ENCODE results near the gene PISD.

DNA sequence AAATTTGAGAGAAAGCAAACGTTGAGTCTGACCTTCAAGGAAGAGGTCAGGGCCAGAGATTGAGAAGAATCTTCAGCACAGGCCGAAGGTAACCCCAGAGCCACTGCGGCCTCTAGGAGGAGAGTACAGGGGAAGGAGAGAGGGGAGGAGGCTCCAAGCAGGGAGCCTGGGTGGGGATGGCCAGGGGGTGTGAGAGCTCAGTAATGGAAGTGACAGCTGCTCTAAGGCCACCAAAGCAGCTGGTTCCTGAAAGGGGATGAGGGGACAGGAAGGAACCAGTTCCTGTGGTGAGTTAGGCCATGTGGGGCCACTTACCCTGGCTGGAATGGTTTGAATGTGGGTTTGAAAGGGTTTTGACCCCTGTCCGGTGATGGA lies 46.1 kb downstream of the PISD start:
- TF ChIP-seq, protein P1, sequence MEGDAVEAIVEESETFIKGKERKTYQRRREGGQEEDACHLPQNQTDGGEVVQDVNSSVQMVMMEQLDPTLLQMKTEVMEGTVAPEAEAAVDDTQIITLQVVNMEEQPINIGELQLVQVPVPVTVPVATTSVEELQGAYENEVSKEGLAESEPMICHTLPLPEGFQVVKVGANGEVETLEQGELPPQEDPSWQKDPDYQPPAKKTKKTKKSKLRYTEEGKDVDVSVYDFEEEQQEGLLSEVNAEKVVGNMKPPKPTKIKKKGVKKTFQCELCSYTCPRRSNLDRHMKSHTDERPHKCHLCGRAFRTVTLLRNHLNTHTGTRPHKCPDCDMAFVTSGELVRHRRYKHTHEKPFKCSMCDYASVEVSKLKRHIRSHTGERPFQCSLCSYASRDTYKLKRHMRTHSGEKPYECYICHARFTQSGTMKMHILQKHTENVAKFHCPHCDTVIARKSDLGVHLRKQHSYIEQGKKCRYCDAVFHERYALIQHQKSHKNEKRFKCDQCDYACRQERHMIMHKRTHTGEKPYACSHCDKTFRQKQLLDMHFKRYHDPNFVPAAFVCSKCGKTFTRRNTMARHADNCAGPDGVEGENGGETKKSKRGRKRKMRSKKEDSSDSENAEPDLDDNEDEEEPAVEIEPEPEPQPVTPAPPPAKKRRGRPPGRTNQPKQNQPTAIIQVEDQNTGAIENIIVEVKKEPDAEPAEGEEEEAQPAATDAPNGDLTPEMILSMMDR (IDR thresholded peaks at IDR 0.05; ENCODE audit: low read length), result no peak
- TF ChIP-seq EZH2 (IDR thresholded peaks at IDR 0.05; ENCODE audit: borderline replicate concordance, low read length), result no peak
